Measurements from ENCODE around the gene GALNT3.

Gene GALNT3

GRCh38 chr2:165793779-165794535 is at the start of gene GALNT3:
Gene GALNT3 (minus strand): TSS chr2:165794247. CDS start chr2:165770700, 23,547 bp downstream.
- H3K27me3 ChIP-seq (ENCODE audit: control insufficient read depth in 1 of 2, insufficient read depth in 2 of 2, low read length in 2 of 2) = peaks cover 0 to 18% of the 10 kb centered on the region in 2 donors
- H3K4me1 ChIP-seq (ENCODE audit: control insufficient read depth, insufficient read depth, low read length) = peaks cover 12% of the 10 kb centered on the region
- no peak within 1 kb of the TSS for H3K9ac ChIP-seq (ENCODE audit: low read length in 2 of 2)
- peak within 1 kb of the TSS; percentile 49 to 66 for H3K4me3 ChIP-seq (ENCODE audit: low read length in 2 of 2)
- H3K9me3 ChIP-seq (ENCODE audit: control insufficient read depth in 2 of 2, low read length in 2 of 2) = no peaks in the 10 kb centered on the region
- no peak within 1 kb of the TSS for H3K27ac ChIP-seq (ENCODE audit: low read length)
- no peaks in the 10 kb centered on the region for H3K36me3 ChIP-seq (ENCODE audit: control insufficient read depth in 2 of 2, insufficient read depth in 2 of 2, low read length in 2 of 2)

GRCh38 chr2:165843351-165843750 is 49.3 kb upstream of the GALNT3 start:
- Histone ChIP-seq H3K27ac (ENCODE audit: low read length) (no peak overlapping the region), H3K9ac (ENCODE audit: low read length in 2 of 2) (no peak overlapping the region), H3K27me3 (ENCODE audit: control insufficient read depth in 1 of 2, insufficient read depth in 2 of 2, low read length in 2 of 2) (no peaks in the 10 kb centered on the region), H3K9me3 (ENCODE audit: control insufficient read depth in 2 of 2, low read length in 2 of 2) (no peaks in the 10 kb centered on the region), H3K4me3 (ENCODE audit: low read length in 2 of 2) (no peak overlapping the region), H3K36me3 (ENCODE audit: control insufficient read depth in 2 of 2, insufficient read depth in 2 of 2, low read length in 2 of 2) (no peaks in the 10 kb centered on the region), H3K4me1 (ENCODE audit: control insufficient read depth, insufficient read depth, low read length) (no peaks in the 10 kb centered on the region)

- H3K9ac ChIP-seq (ENCODE audit: low read length in 2 of 2) = no peak overlapping the region
Measured at GRCh38 chr2:165840333-165840958, 46.4 kb upstream of the GALNT3 start.

GRCh38 chr2:165839610-165840009 is 45.6 kb upstream of the GALNT3 start:
- Histone ChIP-seq H3K9me3 (ENCODE audit: control insufficient read depth in 2 of 2, low read length in 2 of 2) (no peaks in the 10 kb centered on the region), H3K27me3 (ENCODE audit: control insufficient read depth in 1 of 2, insufficient read depth in 2 of 2, low read length in 2 of 2) (no peaks in the 10 kb centered on the region), H3K9ac (ENCODE audit: low read length in 2 of 2) (no peak overlapping the region), H3K4me1 (ENCODE audit: control insufficient read depth, insufficient read depth, low read length) (no peaks in the 10 kb centered on the region), H3K4me3 (ENCODE audit: low read length in 2 of 2) (no peak overlapping the region), H3K27ac (ENCODE audit: low read length) (no peak overlapping the region), H3K36me3 (ENCODE audit: control insufficient read depth in 2 of 2, insufficient read depth in 2 of 2, low read length in 2 of 2) (no peaks in the 10 kb centered on the region)

More at GRCh38 chr2:165840333-165840958, 46.4 kb upstream of the GALNT3 start:
- no peaks in the 10 kb centered on the region for H3K9me3 ChIP-seq (ENCODE audit: control insufficient read depth in 2 of 2, low read length in 2 of 2)
- H3K36me3 ChIP-seq (ENCODE audit: control insufficient read depth in 2 of 2, insufficient read depth in 2 of 2, low read length in 2 of 2) = no peaks in the 10 kb centered on the region
- no peaks in the 10 kb centered on the region for H3K4me1 ChIP-seq (ENCODE audit: control insufficient read depth, insufficient read depth, low read length)
- no peak overlapping the region for H3K4me3 ChIP-seq (ENCODE audit: low read length in 2 of 2)
- no peak overlapping the region for H3K27ac ChIP-seq (ENCODE audit: low read length)
- H3K27me3 ChIP-seq (ENCODE audit: control insufficient read depth in 1 of 2, insufficient read depth in 2 of 2, low read length in 2 of 2) = no peaks in the 10 kb centered on the region

GRCh38 chr2:165837122-165837521 is 43.1 kb upstream of the GALNT3 start:
- H3K4me1 ChIP-seq (ENCODE audit: control insufficient read depth, insufficient read depth, low read length) = no peaks in the 10 kb centered on the region
- H3K27ac ChIP-seq (ENCODE audit: low read length) = no peak overlapping the region
- H3K9ac ChIP-seq (ENCODE audit: low read length in 2 of 2) = no peak overlapping the region
- no peaks in the 10 kb centered on the region for H3K36me3 ChIP-seq (ENCODE audit: control insufficient read depth in 2 of 2, insufficient read depth in 2 of 2, low read length in 2 of 2)
- H3K4me3 ChIP-seq (ENCODE audit: low read length in 2 of 2) = no peak overlapping the region
- H3K27me3 ChIP-seq (ENCODE audit: control insufficient read depth in 1 of 2, insufficient read depth in 2 of 2, low read length in 2 of 2) = no peaks in the 10 kb centered on the region
- no peaks in the 10 kb centered on the region for H3K9me3 ChIP-seq (ENCODE audit: control insufficient read depth in 2 of 2, low read length in 2 of 2)

GRCh38 chr2:165835363-165835762 is 41.3 kb upstream of the GALNT3 start:
- Histone ChIP-seq H3K27ac (ENCODE audit: low read length) (no peak overlapping the region), H3K4me1 (ENCODE audit: control insufficient read depth, insufficient read depth, low read length) (no peaks in the 10 kb centered on the region), H3K9me3 (ENCODE audit: control insufficient read depth in 2 of 2, low read length in 2 of 2) (no peaks in the 10 kb centered on the region), H3K36me3 (ENCODE audit: control insufficient read depth in 2 of 2, insufficient read depth in 2 of 2, low read length in 2 of 2) (no peaks in the 10 kb centered on the region), H3K27me3 (ENCODE audit: control insufficient read depth in 1 of 2, insufficient read depth in 2 of 2, low read length in 2 of 2) (no peaks in the 10 kb centered on the region), H3K4me3 (ENCODE audit: low read length in 2 of 2) (no peak overlapping the region), H3K9ac (ENCODE audit: low read length in 2 of 2) (no peak overlapping the region)

- no peaks in the 10 kb centered on the region for H3K4me1 ChIP-seq (ENCODE audit: control insufficient read depth, insufficient read depth, low read length)
- H3K4me3 ChIP-seq (ENCODE audit: low read length in 2 of 2) = no peak overlapping the region
- H3K9ac ChIP-seq (ENCODE audit: low read length in 2 of 2) = no peak overlapping the region
- H3K27me3 ChIP-seq (ENCODE audit: control insufficient read depth in 1 of 2, insufficient read depth in 2 of 2, low read length in 2 of 2) = no peaks in the 10 kb centered on the region
- H3K27ac ChIP-seq (ENCODE audit: low read length) = no peak overlapping the region
- no peaks in the 10 kb centered on the region for H3K9me3 ChIP-seq (ENCODE audit: control insufficient read depth in 2 of 2, low read length in 2 of 2)
- H3K36me3 ChIP-seq (ENCODE audit: control insufficient read depth in 2 of 2, insufficient read depth in 2 of 2, low read length in 2 of 2) = no peaks in the 10 kb centered on the region
Measured at GRCh38 chr2:165833156-165833555, 39.1 kb upstream of the GALNT3 start.

- no peaks in the 10 kb centered on the region for H3K9me3 ChIP-seq (ENCODE audit: control insufficient read depth in 2 of 2, low read length in 2 of 2)
- no peak overlapping the region for H3K4me3 ChIP-seq (ENCODE audit: low read length in 2 of 2)
- no peak overlapping the region for H3K27ac ChIP-seq (ENCODE audit: low read length)
- no peaks in the 10 kb centered on the region for H3K36me3 ChIP-seq (ENCODE audit: control insufficient read depth in 2 of 2, insufficient read depth in 2 of 2, low read length in 2 of 2)
- no peaks in the 10 kb centered on the region for H3K27me3 ChIP-seq (ENCODE audit: control insufficient read depth in 1 of 2, insufficient read depth in 2 of 2, low read length in 2 of 2)
- no peak overlapping the region for H3K9ac ChIP-seq (ENCODE audit: low read length in 2 of 2)
- no peaks in the 10 kb centered on the region for H3K4me1 ChIP-seq (ENCODE audit: control insufficient read depth, insufficient read depth, low read length)
Measured at GRCh38 chr2:165827921-165828276, 33.9 kb upstream of the GALNT3 start.

GRCh38 chr2:165827016-165827920 is 33.2 kb upstream of the GALNT3 start:
- H3K36me3 ChIP-seq (ENCODE audit: control insufficient read depth in 2 of 2, insufficient read depth in 2 of 2, low read length in 2 of 2) = no peaks in the 10 kb centered on the region
- no peak overlapping the region for H3K27ac ChIP-seq (ENCODE audit: low read length)
- H3K27me3 ChIP-seq (ENCODE audit: control insufficient read depth in 1 of 2, insufficient read depth in 2 of 2, low read length in 2 of 2) = no peaks in the 10 kb centered on the region
- no peak overlapping the region for H3K4me3 ChIP-seq (ENCODE audit: low read length in 2 of 2)
- H3K9ac ChIP-seq (ENCODE audit: low read length in 2 of 2) = no peak overlapping the region
- no peaks in the 10 kb centered on the region for H3K4me1 ChIP-seq (ENCODE audit: control insufficient read depth, insufficient read depth, low read length)
- no peaks in the 10 kb centered on the region for H3K9me3 ChIP-seq (ENCODE audit: control insufficient read depth in 2 of 2, low read length in 2 of 2)

GRCh38 chr2:165825041-165825440 is 31.0 kb upstream of the GALNT3 start:
- Histone ChIP-seq H3K4me1 (ENCODE audit: control insufficient read depth, insufficient read depth, low read length) (no peaks in the 10 kb centered on the region), H3K9me3 (ENCODE audit: control insufficient read depth in 2 of 2, low read length in 2 of 2) (no peaks in the 10 kb centered on the region), H3K9ac (ENCODE audit: low read length in 2 of 2) (no peak overlapping the region), H3K27ac (ENCODE audit: low read length) (no peak overlapping the region), H3K27me3 (ENCODE audit: control insufficient read depth in 1 of 2, insufficient read depth in 2 of 2, low read length in 2 of 2) (no peaks in the 10 kb centered on the region), H3K4me3 (ENCODE audit: low read length in 2 of 2) (no peak overlapping the region), H3K36me3 (ENCODE audit: control insufficient read depth in 2 of 2, insufficient read depth in 2 of 2, low read length in 2 of 2) (no peaks in the 10 kb centered on the region)

Measured in stomach smooth muscle (tissue), 2 donors.